IMR-90 (cell line): ENCODE measurements around the gene ADCK1. TPM values are rescaled to one million over a fixed set of nuclear protein-coding genes. Genes with fewer than 3 reads are reported as not detected.
"Not testable (repeated sequence)": the region's sequence is repeated elsewhere in the genome, so short reads cannot be mapped to it uniquely, and the experiment has no call there.

Experiments
- ATAC-seq: fragments of 200-7000 bp; cut with Tn5 transposase; 2 replicates; pipeline ENCODE4 v1.9.1; 2020; ENCODE audit warnings: low read depth, mild to moderate bottlenecking, moderate library complexity
- BruUV-seq: library from RNA; stranded (reverse); fragments of 400-500 nt; replicated peaks from 2 replicates; lab custom pipeline; 2021; lab: Mats Ljungman, UMichigan
- CTCF ChIA-PET: fragments of 300-600 bp; formaldehyde crosslinking; extraction: SDS; loops from one replicate; lab custom pipeline; 2021; ENCODE audit warnings: antibody characterized with exemption; lab: Yijun Ruan, JAX
- POLR2A ChIA-PET: fragments of 300-600 bp; sonication (Branson Sonifier 250); formaldehyde crosslinking; loops from one replicate; lab custom pipeline; 2022; ENCODE audit warnings: antibody characterized with exemption; ENCODE audit not compliant: unreplicated experiment; lab: Charles Lee
- DNase-seq: peaks from one replicate; pipeline ENCODE4 v3.0.0; 2013
- H2AFZ ChIP-seq: replicated peaks from 2 replicates; pipeline ENCODE3; 2013; ENCODE audit warnings: low read length, mild to moderate bottlenecking; ENCODE audit not compliant: poor library complexity
- H2AK5ac ChIP-seq: 2 replicates; pipeline ENCODE4 v1.6.1; 2013; ENCODE audit warnings: low read depth, low read length, inconsistent platforms
- H2AK9ac ChIP-seq: replicated peaks from 2 replicates; pipeline ENCODE3; 2013; ENCODE audit warnings: mild to moderate bottlenecking, low read depth, low read length, moderate library complexity; ENCODE audit not compliant: poor library complexity
- H2BK120ac ChIP-seq: 2 replicates; pipeline ENCODE4 v1.6.1; 2013; ENCODE audit warnings: low read depth, low read length, inconsistent platforms
- H2BK15ac ChIP-seq: 3 replicates; pipeline ENCODE4 v1.6.1; 2013; ENCODE audit warnings: low read depth, low read length, inconsistent platforms
- H2BK20ac ChIP-seq: 2 replicates; pipeline ENCODE4 v1.6.1; 2013; ENCODE audit warnings: low read depth, mild to moderate bottlenecking, inconsistent platforms, low read length, moderate library complexity
- H2BK5ac ChIP-seq: 2 replicates; pipeline ENCODE4 v1.6.1; 2013; ENCODE audit warnings: mild to moderate bottlenecking, low read depth, low read length, inconsistent platforms; ENCODE audit not compliant: poor library complexity, severe bottlenecking
- H3K14ac ChIP-seq: replicated peaks from 2 replicates; pipeline ENCODE4 v1.6.1; 2013; ENCODE audit warnings: low read depth, low read length, inconsistent platforms
- H3K18ac ChIP-seq: 2 replicates; pipeline ENCODE4 v1.6.1; 2013; ENCODE audit warnings: low read depth, low read length, control low read depth
- H3K23ac ChIP-seq: 2 replicates; pipeline ENCODE4 v1.6.1; 2013; ENCODE audit warnings: low read depth, low read length, inconsistent platforms
- H3K27ac ChIP-seq: 2 replicates; pipeline ENCODE4 v1.5.1; 2013; ENCODE audit warnings: mild to moderate bottlenecking, control low read depth, low read length; ENCODE audit not compliant: insufficient read depth
- H3K27me3 ChIP-seq: 2 replicates; pipeline ENCODE4 v1.6.1; 2013; ENCODE audit warnings: low read length; ENCODE audit not compliant: control insufficient read depth, insufficient read depth
- H3K36me3 ChIP-seq: 2 replicates; pipeline ENCODE4 v1.6.1; 2013; ENCODE audit warnings: low read length, mixed read lengths; ENCODE audit not compliant: control insufficient read depth, insufficient read depth
- H3K4ac ChIP-seq: 2 replicates; pipeline ENCODE4 v1.6.1; 2013; ENCODE audit warnings: low read depth, low read length, inconsistent platforms
- H3K4me1 ChIP-seq: 2 replicates; pipeline ENCODE4 v1.6.1; 2013; ENCODE audit warnings: low read length, mixed read lengths; ENCODE audit not compliant: control insufficient read depth, insufficient read depth
- H3K4me2 ChIP-seq: 2 replicates; pipeline ENCODE4 v1.6.1; 2013; ENCODE audit warnings: low read depth, mild to moderate bottlenecking, control low read depth, low read length, moderate library complexity
- H3K4me3 ChIP-seq: 2 replicates; pipeline ENCODE4 v1.5.1; 2013; ENCODE audit warnings: low read depth, mild to moderate bottlenecking, control low read depth, low read length, moderate library complexity; ENCODE audit not compliant: insufficient read depth
- H3K56ac ChIP-seq: 2 replicates; pipeline ENCODE4 v1.6.1; 2013; ENCODE audit warnings: low read length, inconsistent platforms; ENCODE audit not compliant: insufficient read depth; ENCODE audit errors: extremely low read depth
- H3K79me1 ChIP-seq, 2 experiments: 2 replicates each; pipeline ENCODE4 v1.6.1; 2013; ENCODE audit warnings: low read length in 2 of 2, inconsistent platforms in 1 of 2, low read depth in 1 of 2
- H3K9ac ChIP-seq: 2 replicates; pipeline ENCODE4 v1.6.1; 2013; ENCODE audit warnings: low read depth, low read length, control low read depth
- H3K9me1 ChIP-seq: 2 replicates; pipeline ENCODE4 v1.6.1; 2013; ENCODE audit warnings: low read length, inconsistent platforms; ENCODE audit not compliant: insufficient read depth
- H3K9me3 ChIP-seq: 2 replicates; pipeline ENCODE4 v1.6.1; 2013; ENCODE audit warnings: low read length; ENCODE audit not compliant: control insufficient read depth, insufficient read depth
- H4K20me1 ChIP-seq: 2 replicates; pipeline ENCODE4 v1.6.1; 2013; ENCODE audit warnings: low read length, inconsistent platforms; ENCODE audit not compliant: insufficient read depth
- H4K5ac ChIP-seq: 2 replicates; pipeline ENCODE4 v1.6.1; 2013; ENCODE audit warnings: mild to moderate bottlenecking, low read depth, low read length, control low read depth
- H4K8ac ChIP-seq, 2 experiments: 2 replicates each; pipeline ENCODE4 v1.6.1; 2013; ENCODE audit warnings: low read depth in 2 of 2, low read length in 2 of 2, control low read depth in 1 of 2, inconsistent platforms in 1 of 2
- H4K91ac ChIP-seq: 2 replicates; pipeline ENCODE4 v1.6.1; 2013; ENCODE audit warnings: low read depth, low read length, inconsistent platforms; ENCODE audit not compliant: insufficient read depth
- WGBS, 2 experiments: methylation state at CpG; one replicate each; pipeline versions ENCODE4 v1.1.5 to v1.1.7; 2013; ENCODE audit warnings: missing lambda C conversion rate in 2 of 2; ENCODE audit not compliant: insufficient read length in 1 of 2; ENCODE audit errors: extremely low coverage in 2 of 2; 5-methylcytosine and 5-hydroxymethylcytosine counted together
- dilution Hi-C: fragments of 300-500 bp; cut with HindIII; formaldehyde crosslinking; loops from one replicate; pipeline ENCODE4 v1.14.3; 2018; ENCODE audit warnings: low sequenced_read_pairs; ENCODE audit not compliant: unreplicated experiment
- in situ Hi-C: fragments of 300-500 bp; cut with MboI; formaldehyde crosslinking; loops from 3 replicates; pipeline ENCODE4 v1.14.3; 2019; ENCODE audit warnings: low sequenced_read_pairs, inconsistent platforms, mixed read lengths
- intact Hi-C: fragments of 100-400 bp; cut with micrococcal nuclease; formaldehyde crosslinking; loops from 2 replicates; pipeline ENCODE4 v1.10.0; 2022
- polyA plus RNA-seq, 3 experiments: library from polyadenylated mRNA; depleted of rRNA; stranded (reverse); fragments of >200 nt; gene quantifications; 2 replicates each; pipeline ENCODE4 v1.2.3, GENCODE V29; 2012; ENCODE audit warnings: low replicate concordance in 1 of 3
- total RNA-seq: library from RNA; depleted of rRNA; stranded (reverse); fragments of >200 nt; gene quantifications from 2 replicates; pipeline ENCODE4 v1.2.3, GENCODE V29; 2012

ADCK1 gene
- total and polyA plus RNA-seq, 2 of the 4 experiments (the other 2 are of a cell fraction), result 1.6 to 4.6 TPM

DNA sequence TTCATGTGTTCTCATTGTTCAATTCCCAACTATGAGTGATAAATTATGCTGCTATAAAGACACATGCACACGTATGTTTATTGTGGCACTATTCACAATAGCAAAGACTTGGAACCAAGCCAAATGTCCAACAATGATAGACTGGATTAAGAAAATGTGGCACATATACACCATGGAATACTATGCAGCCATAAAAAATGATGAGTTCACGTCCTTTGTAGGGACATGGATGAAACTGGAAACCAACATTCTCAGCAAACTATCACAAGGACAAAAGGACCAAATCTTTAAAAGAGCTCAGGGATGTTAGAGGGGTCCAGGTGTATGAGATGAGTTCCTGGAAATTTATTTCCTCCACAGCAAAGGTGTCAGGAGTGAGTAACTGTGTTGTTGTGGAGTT, 115.5 kb downstream of the ADCK1 start:
- H2AK9ac ChIP-seq, in situ Hi-C loops, H4K91ac ChIP-seq, ATAC-seq, H3K18ac ChIP-seq, H4K20me1 ChIP-seq, BruUV-seq, H2AK5ac ChIP-seq, H4K8ac ChIP-seq, H3K56ac ChIP-seq, H3K4me2 ChIP-seq, H2AFZ ChIP-seq, H3K79me1 ChIP-seq, H3K27ac ChIP-seq, H3K27me3 ChIP-seq, H3K9me1 ChIP-seq, intact Hi-C loops, H3K4me1 ChIP-seq, H3K36me3 ChIP-seq, H3K9ac ChIP-seq, dilution Hi-C loops, H2BK20ac ChIP-seq, H2BK120ac ChIP-seq, CTCF ChIA-PET, H3K4me3 ChIP-seq, H4K5ac ChIP-seq, H3K4ac ChIP-seq, POLR2A ChIA-PET, H3K9me3 ChIP-seq, H3K23ac ChIP-seq, H3K14ac ChIP-seq, H2BK5ac ChIP-seq, DNase-seq, H2BK15ac ChIP-seq: not testable (repeated sequence)
- no CpG with 5 or more reads among the region's 2 CpGs for WGBS, 2 experiments
